ENCODE measurements around the gene MID1.
A peak's percentile ranks its signal among the peaks of the same experiment; 100 is the strongest.

MID1 gene

DNA sequence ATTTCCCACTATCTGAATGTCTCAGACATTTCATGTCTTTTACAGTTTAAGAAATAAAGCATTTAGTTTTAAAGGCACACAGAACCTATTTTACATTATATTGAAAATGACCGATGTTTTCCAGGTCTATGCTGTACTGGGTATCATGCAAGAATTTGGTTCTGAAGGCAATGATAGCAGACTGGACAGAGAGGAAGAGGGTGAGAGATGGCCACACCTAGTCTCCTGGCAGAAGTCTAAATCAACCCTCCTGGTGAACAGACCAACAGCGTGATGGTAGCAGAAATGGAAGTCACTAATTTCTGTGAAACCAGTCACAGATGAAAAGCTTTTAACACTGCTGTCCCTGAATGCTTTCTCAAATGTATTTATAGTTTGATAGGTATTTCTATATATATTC, 41.9 kb downstream of the MID1 start:
- Histone ChIP-seq H3K4me1 (ENCODE audit: control insufficient read depth in 1 of 2, insufficient read depth in 2 of 2, low read length in 2 of 2) (peaks cover 8 to 10% of the 10 kb centered on the region in 2 experiments), H3K14ac (ENCODE audit: low read length) (no peak overlapping the region), H3K79me1 (ENCODE audit: low read length) (peaks cover 3% of the 10 kb centered on the region), H4K12ac (ENCODE audit: low read depth, low read length) (no peak overlapping the region), H3K36me3 (ENCODE audit: control insufficient read depth in 1 of 2, insufficient read depth in 2 of 2, low read length in 2 of 2) (peaks cover 0 to 3% of the 10 kb centered on the region in 2 experiments), H4K91ac (ENCODE audit: low read depth, low read length) (no peak overlapping the region), H3K4me2 (ENCODE audit: low read length) (no peak overlapping the region), H3K4ac (ENCODE audit: low read depth, low read length) (peak overlapping the region; percentile 79), H3K9me3 (ENCODE audit: insufficient read depth, low read depth, low read length) (no peaks in the 10 kb centered on the region), H3K27me3 (ENCODE audit: insufficient read depth, low read length) (no peaks in the 10 kb centered on the region), H3K9ac (ENCODE audit: low read length) (no peak overlapping the region), H3K4me3 (ENCODE audit: low read depth, low read length) (no peak overlapping the region), H3K23ac (ENCODE audit: low read length) (no peak overlapping the region), H2AK5ac (ENCODE audit: low read length) (no peak overlapping the region), H2BK5ac (ENCODE audit: low read depth, low read length, poor library complexity) (no peak overlapping the region), H3K18ac (ENCODE audit: low read length) (no peak overlapping the region), H4K8ac (ENCODE audit: low read depth, low read length) (no peak overlapping the region), H2BK12ac (ENCODE audit: low read length) (no peak overlapping the region), H2AFZ (ENCODE audit: insufficient read depth, low read length, poor library complexity) (no peak overlapping the region), H3K79me2 (ENCODE audit: control insufficient read depth, insufficient read depth, low read length, poor library complexity) (peaks cover 7% of the 10 kb centered on the region), H3K27ac (ENCODE audit: low read depth, low read length) (no peak overlapping the region), H2BK120ac (ENCODE audit: insufficient read depth, low read length, poor library complexity) (no peak overlapping the region)
- no CpG with 5 or more reads among the region's 2 CpGs for WGBS (ENCODE audit: extremely low coverage, insufficient coverage, insufficient read length)
- no peak for DNase-seq

DNA sequence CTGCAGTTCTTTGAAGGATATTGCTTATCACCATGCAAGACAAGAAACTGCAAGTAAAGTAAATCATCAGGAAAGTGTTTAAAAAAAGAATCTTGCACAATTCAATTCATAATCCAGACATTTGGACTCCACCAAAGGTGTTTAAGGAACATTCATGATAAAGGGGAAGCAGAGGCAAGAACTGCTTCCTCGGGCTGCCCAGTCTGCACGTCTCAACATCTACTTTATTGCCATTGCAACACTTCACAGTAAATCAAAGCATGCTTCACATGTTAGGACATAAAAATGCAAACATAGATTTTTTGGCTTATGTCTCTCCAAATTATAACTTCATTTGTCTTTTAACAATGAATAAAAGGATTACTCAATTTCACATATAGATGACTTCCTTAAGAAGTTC, 42.5 kb downstream of the MID1 start:
- Histone ChIP-seq H2BK12ac (ENCODE audit: low read length) (no peak overlapping the region), H3K4ac (ENCODE audit: low read depth, low read length) (peak overlapping the region; percentile 62), H3K4me3 (ENCODE audit: low read depth, low read length) (no peak overlapping the region), H2AK5ac (ENCODE audit: low read length) (no peak overlapping the region), H3K14ac (ENCODE audit: low read length) (no peak overlapping the region), H4K91ac (ENCODE audit: low read depth, low read length) (no peak overlapping the region), H4K12ac (ENCODE audit: low read depth, low read length) (no peak overlapping the region), H3K9ac (ENCODE audit: low read length) (no peak overlapping the region), H2AFZ (ENCODE audit: insufficient read depth, low read length, poor library complexity) (no peak overlapping the region), H3K4me1 (ENCODE audit: control insufficient read depth in 1 of 2, insufficient read depth in 2 of 2, low read length in 2 of 2) (peaks cover 8 to 10% of the 10 kb centered on the region in 2 experiments), H2BK5ac (ENCODE audit: low read depth, low read length, poor library complexity) (no peak overlapping the region), H3K79me1 (ENCODE audit: low read length) (peaks cover 3% of the 10 kb centered on the region), H3K23ac (ENCODE audit: low read length) (no peak overlapping the region), H3K27me3 (ENCODE audit: insufficient read depth, low read length) (no peaks in the 10 kb centered on the region), H3K27ac (ENCODE audit: low read depth, low read length) (no peak overlapping the region), H2BK120ac (ENCODE audit: insufficient read depth, low read length, poor library complexity) (no peak overlapping the region), H3K4me2 (ENCODE audit: low read length) (no peak overlapping the region), H3K18ac (ENCODE audit: low read length) (no peak overlapping the region), H3K79me2 (ENCODE audit: control insufficient read depth, insufficient read depth, low read length, poor library complexity) (peaks cover 7% of the 10 kb centered on the region), H3K9me3 (ENCODE audit: insufficient read depth, low read depth, low read length) (no peaks in the 10 kb centered on the region), H3K36me3 (ENCODE audit: control insufficient read depth in 1 of 2, insufficient read depth in 2 of 2, low read length in 2 of 2) (peaks cover 0 to 3% of the 10 kb centered on the region in 2 experiments), H4K8ac (ENCODE audit: low read depth, low read length) (no peak overlapping the region)
- no peak for DNase-seq
- no CpG with 5 or more reads among the region's 2 CpGs for WGBS (ENCODE audit: extremely low coverage, insufficient coverage, insufficient read length)

DNA sequence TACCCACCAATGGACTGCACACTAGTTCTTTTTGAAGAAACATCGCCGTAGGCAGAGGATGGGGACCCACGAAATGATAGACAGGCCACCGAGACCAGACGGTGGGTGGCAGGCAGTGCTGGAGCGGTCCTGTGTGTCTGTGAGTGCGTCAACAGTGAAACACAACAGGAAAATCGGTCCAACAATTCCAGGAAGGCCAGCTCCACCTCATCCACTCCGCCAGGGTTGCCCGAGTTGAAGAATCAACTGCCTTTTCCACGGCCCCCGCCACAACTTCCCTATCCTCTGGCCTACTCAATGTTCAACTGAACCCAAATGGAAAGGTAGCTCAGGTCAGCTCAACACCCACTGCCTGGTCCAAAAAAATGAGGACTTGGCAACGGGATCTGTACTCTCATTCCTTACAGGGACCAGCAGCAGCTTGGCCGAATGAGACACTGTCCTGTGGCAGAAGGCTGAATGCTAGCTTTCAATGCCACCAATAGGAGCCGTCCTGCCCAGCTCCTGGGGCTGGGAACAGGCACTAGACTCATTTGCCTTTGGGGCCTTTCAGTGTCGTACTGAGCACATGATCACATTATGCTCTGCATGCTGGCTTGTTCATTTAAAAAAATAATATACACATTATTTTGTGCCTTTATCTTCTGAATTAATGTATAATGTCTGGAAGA, 43.5 kb downstream of the MID1 start:
- Histone ChIP-seq H4K12ac (ENCODE audit: low read depth, low read length) (no peak overlapping the region), H3K79me2 (ENCODE audit: control insufficient read depth, insufficient read depth, low read length, poor library complexity) (peaks cover 9% of the 10 kb centered on the region), H3K27me3 (ENCODE audit: insufficient read depth, low read length) (no peaks in the 10 kb centered on the region), H2BK120ac (ENCODE audit: insufficient read depth, low read length, poor library complexity) (peak overlapping the region; percentile 35), H4K91ac (ENCODE audit: low read depth, low read length) (no peak overlapping the region), H3K23ac (ENCODE audit: low read length) (no peak overlapping the region), H2BK12ac (ENCODE audit: low read length) (no peak overlapping the region), H3K4me1 (ENCODE audit: control insufficient read depth in 1 of 2, insufficient read depth in 2 of 2, low read length in 2 of 2) (peaks cover 6 to 8% of the 10 kb centered on the region in 2 experiments), H3K4me3 (ENCODE audit: low read depth, low read length) (no peak overlapping the region), H3K4ac (ENCODE audit: low read depth, low read length) (peak overlapping the region; percentile 67), H4K8ac (ENCODE audit: low read depth, low read length) (no peak overlapping the region), H3K9ac (ENCODE audit: low read length) (no peak overlapping the region), H2AK5ac (ENCODE audit: low read length) (no peak overlapping the region), H3K4me2 (ENCODE audit: low read length) (no peak overlapping the region), H3K9me3 (ENCODE audit: insufficient read depth, low read depth, low read length) (no peaks in the 10 kb centered on the region), H3K79me1 (ENCODE audit: low read length) (peaks cover 3% of the 10 kb centered on the region), H3K27ac (ENCODE audit: low read depth, low read length) (no peak overlapping the region), H2BK5ac (ENCODE audit: low read depth, low read length, poor library complexity) (no peak overlapping the region), H3K36me3 (ENCODE audit: control insufficient read depth in 1 of 2, insufficient read depth in 2 of 2, low read length in 2 of 2) (peaks cover 0 to 3% of the 10 kb centered on the region in 2 experiments), H3K18ac (ENCODE audit: low read length) (no peak overlapping the region), H2AFZ (ENCODE audit: insufficient read depth, low read length, poor library complexity) (peak overlapping the region; percentile 17), H3K14ac (ENCODE audit: low read length) (no peak overlapping the region)
- DNase-seq: peak; percentile 41 to 54
- WGBS (ENCODE audit: extremely low coverage, insufficient coverage, insufficient read length): no CpG with 5 or more reads among the region's 16 CpGs

DNA sequence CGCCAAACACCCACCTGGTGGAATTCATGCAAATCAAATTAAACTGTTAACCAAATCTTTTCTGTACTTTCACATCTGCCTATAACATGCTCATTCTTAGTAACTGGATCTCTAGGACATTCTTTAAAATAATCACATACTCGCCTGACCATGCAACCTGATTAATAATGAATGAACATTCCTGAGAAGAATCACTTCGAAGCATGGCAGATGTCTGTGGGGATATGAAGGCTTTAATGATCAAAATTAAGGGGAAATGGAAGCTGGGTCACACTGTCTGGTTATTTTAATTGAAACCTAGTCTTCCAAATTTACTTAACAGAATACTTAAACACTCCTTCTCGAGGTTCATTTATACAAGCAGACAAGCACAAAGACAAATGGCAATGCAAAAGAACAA, 44.2 kb downstream of the MID1 start:
- no peak overlapping the region for H3K23ac ChIP-seq (ENCODE audit: low read length)
- no peaks in the 10 kb centered on the region for H3K9me3 ChIP-seq (ENCODE audit: insufficient read depth, low read depth, low read length)
- peaks cover 3% of the 10 kb centered on the region for H3K79me1 ChIP-seq (ENCODE audit: low read length)
- no peak overlapping the region for H3K18ac ChIP-seq (ENCODE audit: low read length)
- H3K79me2 ChIP-seq (ENCODE audit: control insufficient read depth, insufficient read depth, low read length, poor library complexity): peaks cover 9% of the 10 kb centered on the region
- H3K9ac ChIP-seq (ENCODE audit: low read length): no peak overlapping the region
- H3K4me2 ChIP-seq (ENCODE audit: low read length): no peak overlapping the region
- peaks cover 0 to 3% of the 10 kb centered on the region in 2 experiments for H3K36me3 ChIP-seq (ENCODE audit: control insufficient read depth in 1 of 2, insufficient read depth in 2 of 2, low read length in 2 of 2)
- H2BK5ac ChIP-seq (ENCODE audit: low read depth, low read length, poor library complexity): no peak overlapping the region
- no peak overlapping the region for H3K4me3 ChIP-seq (ENCODE audit: low read depth, low read length)
- no peak for DNase-seq
- no peak overlapping the region for H2AK5ac ChIP-seq (ENCODE audit: low read length)
- WGBS (ENCODE audit: extremely low coverage, insufficient coverage, insufficient read length): no CpG with 5 or more reads among the region's 4 CpGs
- no peak overlapping the region for H3K4ac ChIP-seq (ENCODE audit: low read depth, low read length)
- H3K27me3 ChIP-seq (ENCODE audit: insufficient read depth, low read length): no peaks in the 10 kb centered on the region
- no peak overlapping the region for H2BK120ac ChIP-seq (ENCODE audit: insufficient read depth, low read length, poor library complexity)
- H2BK12ac ChIP-seq (ENCODE audit: low read length): no peak overlapping the region
- H4K91ac ChIP-seq (ENCODE audit: low read depth, low read length): no peak overlapping the region
- H3K14ac ChIP-seq (ENCODE audit: low read length): no peak overlapping the region
- H3K27ac ChIP-seq (ENCODE audit: low read depth, low read length): no peak overlapping the region
- H2AFZ ChIP-seq (ENCODE audit: insufficient read depth, low read length, poor library complexity): no peak overlapping the region
- peaks cover 5 to 10% of the 10 kb centered on the region in 2 experiments for H3K4me1 ChIP-seq (ENCODE audit: control insufficient read depth in 1 of 2, insufficient read depth in 2 of 2, low read length in 2 of 2)
- no peak overlapping the region for H4K12ac ChIP-seq (ENCODE audit: low read depth, low read length)
- H4K8ac ChIP-seq (ENCODE audit: low read depth, low read length): no peak overlapping the region

Data from trophoblast cell (in vitro differentiated cells and primary cell).